IMR-90 (cell line): ENCODE measurements around the gene EML6. TPM values are rescaled to one million over a fixed set of nuclear protein-coding genes. Genes with fewer than 3 reads are reported as not detected.

Experiments
- ATAC-seq: fragments of 200-7000 bp; cut with Tn5 transposase; 2 replicates; pipeline ENCODE4 v1.9.1; 2020; ENCODE audit warnings: low read depth, mild to moderate bottlenecking, moderate library complexity
- BruUV-seq: library from RNA; stranded (reverse); fragments of 400-500 nt; replicated peaks from 2 replicates; lab custom pipeline; 2021; lab: Mats Ljungman, UMichigan
- CTCF ChIA-PET: fragments of 300-600 bp; formaldehyde crosslinking; extraction: SDS; loops from one replicate; lab custom pipeline; 2021; ENCODE audit warnings: antibody characterized with exemption; lab: Yijun Ruan, JAX
- POLR2A ChIA-PET: fragments of 300-600 bp; sonication (Branson Sonifier 250); formaldehyde crosslinking; loops from one replicate; lab custom pipeline; 2022; ENCODE audit warnings: antibody characterized with exemption; ENCODE audit not compliant: unreplicated experiment; lab: Charles Lee
- DNase-seq: peaks from one replicate; pipeline ENCODE4 v3.0.0; 2013
- H2AFZ ChIP-seq: replicated peaks from 2 replicates; pipeline ENCODE3; 2013; ENCODE audit warnings: low read length, mild to moderate bottlenecking; ENCODE audit not compliant: poor library complexity
- H2AK5ac ChIP-seq: 2 replicates; pipeline ENCODE4 v1.6.1; 2013; ENCODE audit warnings: low read depth, low read length, inconsistent platforms
- H2AK9ac ChIP-seq: replicated peaks from 2 replicates; pipeline ENCODE3; 2013; ENCODE audit warnings: mild to moderate bottlenecking, low read depth, low read length, moderate library complexity; ENCODE audit not compliant: poor library complexity
- H2BK120ac ChIP-seq: 2 replicates; pipeline ENCODE4 v1.6.1; 2013; ENCODE audit warnings: low read depth, low read length, inconsistent platforms
- H2BK15ac ChIP-seq: 3 replicates; pipeline ENCODE4 v1.6.1; 2013; ENCODE audit warnings: low read depth, low read length, inconsistent platforms
- H2BK20ac ChIP-seq: 2 replicates; pipeline ENCODE4 v1.6.1; 2013; ENCODE audit warnings: low read depth, mild to moderate bottlenecking, inconsistent platforms, low read length, moderate library complexity
- H2BK5ac ChIP-seq: 2 replicates; pipeline ENCODE4 v1.6.1; 2013; ENCODE audit warnings: mild to moderate bottlenecking, low read depth, low read length, inconsistent platforms; ENCODE audit not compliant: poor library complexity, severe bottlenecking
- H3K14ac ChIP-seq: replicated peaks from 2 replicates; pipeline ENCODE4 v1.6.1; 2013; ENCODE audit warnings: low read depth, low read length, inconsistent platforms
- H3K18ac ChIP-seq: 2 replicates; pipeline ENCODE4 v1.6.1; 2013; ENCODE audit warnings: low read depth, low read length, control low read depth
- H3K23ac ChIP-seq: 2 replicates; pipeline ENCODE4 v1.6.1; 2013; ENCODE audit warnings: low read depth, low read length, inconsistent platforms
- H3K27ac ChIP-seq: 2 replicates; pipeline ENCODE4 v1.5.1; 2013; ENCODE audit warnings: mild to moderate bottlenecking, control low read depth, low read length; ENCODE audit not compliant: insufficient read depth
- H3K27me3 ChIP-seq: 2 replicates; pipeline ENCODE4 v1.6.1; 2013; ENCODE audit warnings: low read length; ENCODE audit not compliant: control insufficient read depth, insufficient read depth
- H3K36me3 ChIP-seq: 2 replicates; pipeline ENCODE4 v1.6.1; 2013; ENCODE audit warnings: low read length, mixed read lengths; ENCODE audit not compliant: control insufficient read depth, insufficient read depth
- H3K4ac ChIP-seq: 2 replicates; pipeline ENCODE4 v1.6.1; 2013; ENCODE audit warnings: low read depth, low read length, inconsistent platforms
- H3K4me1 ChIP-seq: 2 replicates; pipeline ENCODE4 v1.6.1; 2013; ENCODE audit warnings: low read length, mixed read lengths; ENCODE audit not compliant: control insufficient read depth, insufficient read depth
- H3K4me2 ChIP-seq: 2 replicates; pipeline ENCODE4 v1.6.1; 2013; ENCODE audit warnings: low read depth, mild to moderate bottlenecking, control low read depth, low read length, moderate library complexity
- H3K4me3 ChIP-seq: 2 replicates; pipeline ENCODE4 v1.5.1; 2013; ENCODE audit warnings: low read depth, mild to moderate bottlenecking, control low read depth, low read length, moderate library complexity; ENCODE audit not compliant: insufficient read depth
- H3K56ac ChIP-seq: 2 replicates; pipeline ENCODE4 v1.6.1; 2013; ENCODE audit warnings: low read length, inconsistent platforms; ENCODE audit not compliant: insufficient read depth; ENCODE audit errors: extremely low read depth
- H3K79me1 ChIP-seq, 2 experiments: 2 replicates each; pipeline ENCODE4 v1.6.1; 2013; ENCODE audit warnings: low read length in 2 of 2, inconsistent platforms in 1 of 2, low read depth in 1 of 2
- H3K9ac ChIP-seq: 2 replicates; pipeline ENCODE4 v1.6.1; 2013; ENCODE audit warnings: low read depth, low read length, control low read depth
- H3K9me1 ChIP-seq: 2 replicates; pipeline ENCODE4 v1.6.1; 2013; ENCODE audit warnings: low read length, inconsistent platforms; ENCODE audit not compliant: insufficient read depth
- H3K9me3 ChIP-seq: 2 replicates; pipeline ENCODE4 v1.6.1; 2013; ENCODE audit warnings: low read length; ENCODE audit not compliant: control insufficient read depth, insufficient read depth
- H4K20me1 ChIP-seq: 2 replicates; pipeline ENCODE4 v1.6.1; 2013; ENCODE audit warnings: low read length, inconsistent platforms; ENCODE audit not compliant: insufficient read depth
- H4K5ac ChIP-seq: 2 replicates; pipeline ENCODE4 v1.6.1; 2013; ENCODE audit warnings: mild to moderate bottlenecking, low read depth, low read length, control low read depth
- H4K8ac ChIP-seq, 2 experiments: 2 replicates each; pipeline ENCODE4 v1.6.1; 2013; ENCODE audit warnings: low read depth in 2 of 2, low read length in 2 of 2, control low read depth in 1 of 2, inconsistent platforms in 1 of 2
- H4K91ac ChIP-seq: 2 replicates; pipeline ENCODE4 v1.6.1; 2013; ENCODE audit warnings: low read depth, low read length, inconsistent platforms; ENCODE audit not compliant: insufficient read depth
- BHLHE40 ChIP-seq: fragments of 150-350 bp; IDR thresholded peaks from 2 replicates; pipeline ENCODE4 v1.6.1; 2016; ENCODE audit warnings: mild to moderate bottlenecking, low read depth, low read length
- FOS ChIP-seq: fragments of 150-350 bp; IDR thresholded peaks from 2 replicates; pipeline ENCODE4 v1.6.1; 2016; ENCODE audit warnings: low read depth, low read length
- MAFK ChIP-seq: IDR thresholded peaks from 2 replicates; pipeline ENCODE4 v1.6.1; 2012; ENCODE audit warnings: low read depth, low read length, improper control_type of control experiment
- RCOR1 ChIP-seq: IDR thresholded peaks from 2 replicates; pipeline ENCODE4 v1.6.1; 2012; ENCODE audit warnings: mild to moderate bottlenecking, low read length, improper control_type of control experiment; ENCODE audit not compliant: insufficient replicate concordance
- WGBS, 2 experiments: methylation state at CpG; one replicate each; pipeline versions ENCODE4 v1.1.5 to v1.1.7; 2013; ENCODE audit warnings: missing lambda C conversion rate in 2 of 2; ENCODE audit not compliant: insufficient read length in 1 of 2; ENCODE audit errors: extremely low coverage in 2 of 2; 5-methylcytosine and 5-hydroxymethylcytosine counted together
- dilution Hi-C: fragments of 300-500 bp; cut with HindIII; formaldehyde crosslinking; loops from one replicate; pipeline ENCODE4 v1.14.3; 2018; ENCODE audit warnings: low sequenced_read_pairs; ENCODE audit not compliant: unreplicated experiment
- in situ Hi-C: fragments of 300-500 bp; cut with MboI; formaldehyde crosslinking; loops from 3 replicates; pipeline ENCODE4 v1.14.3; 2019; ENCODE audit warnings: low sequenced_read_pairs, inconsistent platforms, mixed read lengths
- intact Hi-C: fragments of 100-400 bp; cut with micrococcal nuclease; formaldehyde crosslinking; loops from 2 replicates; pipeline ENCODE4 v1.10.0; 2022
- polyA plus RNA-seq, 3 experiments: library from polyadenylated mRNA; depleted of rRNA; stranded (reverse); fragments of >200 nt; gene quantifications; 2 replicates each; pipeline ENCODE4 v1.2.3, GENCODE V29; 2012; ENCODE audit warnings: low replicate concordance in 1 of 3
- total RNA-seq: library from RNA; depleted of rRNA; stranded (reverse); fragments of >200 nt; gene quantifications from 2 replicates; pipeline ENCODE4 v1.2.3, GENCODE V29; 2012

The EML6 gene
- total and polyA plus RNA-seq, 2 of the 4 experiments (the other 2 are of a cell fraction), result 0.18 to 0.19 TPM

DNA sequence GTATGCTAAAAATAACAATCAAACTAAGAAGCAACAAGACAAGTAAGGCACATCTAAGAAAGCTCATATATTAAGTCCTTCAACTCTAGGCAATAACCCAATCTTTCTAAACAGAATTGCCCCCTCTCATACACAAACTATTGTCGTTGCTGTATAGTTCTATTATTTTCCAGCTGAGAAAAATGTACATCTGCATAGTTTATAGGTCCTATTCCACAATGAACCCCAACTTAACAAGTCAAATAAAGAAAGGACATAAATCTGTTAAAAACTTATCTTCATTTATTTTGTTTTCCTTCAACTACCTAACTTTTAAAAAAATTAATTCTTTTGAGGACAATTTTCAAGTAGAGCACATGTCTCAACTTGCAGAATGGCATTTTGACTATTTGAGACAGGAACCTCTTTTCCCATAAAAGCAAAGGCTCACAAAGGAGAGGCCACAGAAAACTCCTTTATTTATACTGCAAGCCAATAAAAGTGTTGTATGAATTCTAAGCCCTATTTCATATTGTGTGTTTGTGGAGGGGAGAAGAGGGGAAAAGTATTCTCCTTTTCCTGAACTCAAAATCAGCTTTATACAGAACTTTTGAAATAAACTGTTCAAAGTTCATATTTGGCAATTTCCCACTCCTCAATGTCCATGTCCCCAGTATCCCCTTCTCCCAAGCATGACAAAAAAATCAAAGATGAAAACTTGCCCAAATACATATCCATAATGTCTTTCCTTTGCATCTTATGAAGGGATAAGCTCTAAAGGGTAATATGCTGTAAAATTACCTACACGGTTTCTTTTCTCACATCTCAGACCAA, 289.4 kb downstream of the EML6 start:
- Histone ChIP-seq H3K4ac (no peak overlapping the region), H3K4me3 (no peak overlapping the region), H3K9me1 (peaks cover 8% of the 10 kb centered on the region), H2BK120ac (no peak overlapping the region), H2AK9ac (no peak overlapping the region), H3K56ac (no peak overlapping the region), H3K4me1 (peaks cover 27% of the 10 kb centered on the region), H3K18ac (no peak overlapping the region), H2AFZ (no peak overlapping the region), H3K27ac (no peak overlapping the region), H4K8ac (no peak overlapping the region; a peak in 1 of 4 replicates), H2BK20ac (no peak overlapping the region), H3K36me3 (no peaks in the 10 kb centered on the region), H3K23ac (peak overlapping the region; percentile 59; the same call in 1 of the 2 replicates), H4K91ac (no peak overlapping the region), H3K9ac (no peak overlapping the region), H2BK15ac (no peak overlapping the region), H3K14ac (0 out of 2 replicates have a peak overlapping the region, but pooled peaks have one; percentile 4), H3K9me3 (no peaks in the 10 kb centered on the region), H3K27me3 (no peaks in the 10 kb centered on the region), H2AK5ac (no peak overlapping the region), H4K5ac (no peak overlapping the region), H3K79me1 (peaks cover 0 to 9% of the 10 kb centered on the region in 2 experiments; a peak in 2 of 4 replicates), H2BK5ac (peak overlapping the region; percentile 69), H4K20me1 (peaks cover 96% of the 10 kb centered on the region), H3K4me2 (peak overlapping the region; percentile 62)
- dilution Hi-C loops, result loop anchor here (25.0 kb wide), 1 partner anchor 149 kb away; no protein-coding TSS in a partner anchor
- ChIA-PET POLR2A (no interaction called here), CTCF (interaction anchor here (0.9 to 1.7 kb wide), 3 partner anchors 115 to 162 kb away, joined by 3 to 9 read pairs (median 3); no protein-coding TSS in a partner anchor)
- WGBS, 2 experiments, result no CpG with 5 or more reads among the region's 2 CpGs
- ATAC-seq (no peak), DNase-seq (no peak)
- BruUV-seq, result no TSS peak
- in situ Hi-C loops, result no loop called here
- intact Hi-C loops, result no loop called here
- TF ChIP-seq BHLHE40 (no peak), RCOR1 (no peak), MAFK (no peak), FOS (no peak)
